Mesendoderm (in vitro differentiated cells): ENCODE results near the gene PLXNA1.

Experiments
- DNase-seq: peaks from one replicate; pipeline ENCODE4 v3.0.0; 2013
- H2AK5ac ChIP-seq: 2 replicates; pipeline ENCODE4 v1.6.1; 2013; ENCODE audit warnings: low read length, inconsistent platforms
- H2BK120ac ChIP-seq: 2 replicates; pipeline ENCODE4 v1.6.1; 2013; ENCODE audit warnings: low read depth, mild to moderate bottlenecking, low read length, moderate library complexity, mixed read lengths
- H2BK15ac ChIP-seq: replicated peaks from 2 replicates; pipeline ENCODE4 v1.6.1; 2013; ENCODE audit warnings: low read depth, mild to moderate bottlenecking, moderate library complexity
- H2BK5ac ChIP-seq: 2 replicates; pipeline ENCODE4 v1.6.1; 2013; ENCODE audit warnings: low read length, inconsistent platforms
- H3K18ac ChIP-seq: 2 replicates; pipeline ENCODE4 v1.6.1; 2013; ENCODE audit warnings: mild to moderate bottlenecking, low read length, mixed read lengths
- H3K23ac ChIP-seq: one replicate; pipeline ENCODE4 v1.6.1; 2013; ENCODE audit warnings: low read length
- H3K27ac ChIP-seq: 2 replicates; pipeline ENCODE4 v1.5.1; 2013; ENCODE audit warnings: low read depth, mild to moderate bottlenecking, inconsistent platforms, low read length, moderate library complexity
- H3K27me3 ChIP-seq: 2 replicates; pipeline ENCODE4 v1.6.1; 2013; ENCODE audit warnings: low read length, control low read depth, mild to moderate bottlenecking, inconsistent platforms; ENCODE audit not compliant: insufficient read depth, poor library complexity
- H3K36me3 ChIP-seq: 2 replicates; pipeline ENCODE4 v1.6.1; 2013; ENCODE audit warnings: low read length, inconsistent platforms; ENCODE audit not compliant: control insufficient read depth, insufficient read depth
- H3K4ac ChIP-seq: one replicate; pipeline ENCODE4 v1.6.1; 2013; ENCODE audit warnings: low read depth, mild to moderate bottlenecking, low read length, moderate library complexity
- H3K4me1 ChIP-seq: 2 replicates; pipeline ENCODE4 v1.6.1; 2013; ENCODE audit warnings: low read depth, low read length, inconsistent platforms; ENCODE audit not compliant: control insufficient read depth
- H3K4me2 ChIP-seq: 2 replicates; pipeline ENCODE4 v1.6.1; 2013; ENCODE audit warnings: low read length
- H3K4me3 ChIP-seq: 2 replicates; pipeline ENCODE4 v1.5.1; 2013; ENCODE audit warnings: mild to moderate bottlenecking, low read length
- H3K56ac ChIP-seq: one replicate; pipeline ENCODE4 v1.6.1; 2013; ENCODE audit warnings: low read length
- H3K79me1 ChIP-seq: 2 replicates; pipeline ENCODE4 v1.6.1; 2013; ENCODE audit warnings: low read length, inconsistent platforms
- H3K79me2 ChIP-seq: 2 replicates; pipeline ENCODE4 v1.6.1; 2013; ENCODE audit warnings: mild to moderate bottlenecking, low read length; ENCODE audit not compliant: control insufficient read depth, insufficient read depth
- H3K9ac ChIP-seq: 2 replicates; pipeline ENCODE4 v1.6.1; 2013; ENCODE audit warnings: low read length, inconsistent platforms
- H4K5ac ChIP-seq: one replicate; pipeline ENCODE4 v1.6.1; 2013; ENCODE audit warnings: low read length
- H4K8ac ChIP-seq: one replicate; pipeline ENCODE4 v1.6.1; 2013; ENCODE audit warnings: low read depth, mild to moderate bottlenecking, control low read depth, low read length, moderate library complexity
- WGBS: extraction: QIAGEN DNeasy Blood & Tissue Kit; methylation state at CpG from one replicate; pipeline ENCODE4 v1.1.7; 2013; ENCODE audit warnings: low lambda C conversion rate, missing lambda C conversion rate; ENCODE audit not compliant: insufficient coverage; ENCODE audit errors: extremely low coverage; 5-methylcytosine and 5-hydroxymethylcytosine counted together

Gene PLXNA1

DNA sequence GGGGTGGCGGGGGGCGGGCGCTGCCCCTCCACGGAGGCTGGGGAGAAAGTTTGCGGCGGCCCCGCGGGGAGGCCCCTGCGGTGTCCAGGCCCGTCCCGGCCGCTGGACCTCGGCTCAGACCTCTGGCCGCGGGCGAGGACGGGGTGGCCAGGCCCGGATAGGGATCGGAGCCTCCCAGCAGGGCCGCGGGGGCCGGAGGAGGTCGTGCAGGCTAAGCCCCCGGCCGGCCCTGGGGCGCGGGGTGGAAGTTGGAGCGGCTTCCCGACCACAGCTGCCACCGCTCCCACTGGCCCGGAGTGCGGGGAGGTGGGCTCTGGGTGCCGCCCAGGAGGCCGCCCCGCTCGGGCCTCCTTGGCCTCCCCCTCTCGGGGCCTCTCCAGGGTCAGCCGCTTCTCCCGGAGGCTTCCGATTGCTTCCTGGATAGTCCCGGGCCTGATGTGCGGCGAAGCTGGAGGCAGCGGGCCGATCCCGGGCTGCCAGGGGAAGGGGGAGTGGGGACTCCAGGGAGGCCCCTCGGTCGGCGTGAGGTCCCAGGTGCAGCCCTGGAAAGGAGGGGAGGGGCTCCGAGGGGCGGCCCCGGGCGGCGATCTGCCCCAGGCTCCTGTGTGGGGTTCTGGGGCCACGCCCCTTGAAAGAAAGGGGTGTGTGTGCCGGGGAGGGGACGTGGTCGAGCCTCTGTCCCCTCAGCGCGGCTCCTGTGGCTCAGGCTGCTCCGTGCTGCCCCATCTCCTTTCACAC, 907 bp downstream of the PLXNA1 start:
- H3K27me3 ChIP-seq = no peaks in the 10 kb centered on the region
- H3K79me2 ChIP-seq = peaks cover 42% of the 10 kb centered on the region
- no peak overlapping the region for H3K27ac ChIP-seq
- H3K79me1 ChIP-seq = peaks cover 27% of the 10 kb centered on the region
- H3K4ac ChIP-seq = peak overlapping the region; percentile 48
- peak overlapping the region; percentile 88 for H3K56ac ChIP-seq
- no peak overlapping the region for H4K8ac ChIP-seq
- H2AK5ac ChIP-seq = no peak overlapping the region
- peak overlapping the region; percentile 88 for H3K9ac ChIP-seq
- peak overlapping the region; percentile 82 for H3K18ac ChIP-seq
- H4K5ac ChIP-seq = no peak overlapping the region
- peak overlapping the region; percentile 71 for H3K4me2 ChIP-seq
- peaks cover 1% of the 10 kb centered on the region for H3K36me3 ChIP-seq
- no peak overlapping the region for H2BK120ac ChIP-seq
- no peak overlapping the region for H2BK5ac ChIP-seq
- no peak overlapping the region for H2BK15ac ChIP-seq
- peak overlapping the region; percentile 89 for H3K23ac ChIP-seq
- peak overlapping the region; percentile 50 for H3K4me3 ChIP-seq
- H3K4me1 ChIP-seq = no peaks in the 10 kb centered on the region
- DNase-seq = peak; percentile 60
- no CpG with 5 or more reads among the region's 61 CpGs for WGBS

DNA sequence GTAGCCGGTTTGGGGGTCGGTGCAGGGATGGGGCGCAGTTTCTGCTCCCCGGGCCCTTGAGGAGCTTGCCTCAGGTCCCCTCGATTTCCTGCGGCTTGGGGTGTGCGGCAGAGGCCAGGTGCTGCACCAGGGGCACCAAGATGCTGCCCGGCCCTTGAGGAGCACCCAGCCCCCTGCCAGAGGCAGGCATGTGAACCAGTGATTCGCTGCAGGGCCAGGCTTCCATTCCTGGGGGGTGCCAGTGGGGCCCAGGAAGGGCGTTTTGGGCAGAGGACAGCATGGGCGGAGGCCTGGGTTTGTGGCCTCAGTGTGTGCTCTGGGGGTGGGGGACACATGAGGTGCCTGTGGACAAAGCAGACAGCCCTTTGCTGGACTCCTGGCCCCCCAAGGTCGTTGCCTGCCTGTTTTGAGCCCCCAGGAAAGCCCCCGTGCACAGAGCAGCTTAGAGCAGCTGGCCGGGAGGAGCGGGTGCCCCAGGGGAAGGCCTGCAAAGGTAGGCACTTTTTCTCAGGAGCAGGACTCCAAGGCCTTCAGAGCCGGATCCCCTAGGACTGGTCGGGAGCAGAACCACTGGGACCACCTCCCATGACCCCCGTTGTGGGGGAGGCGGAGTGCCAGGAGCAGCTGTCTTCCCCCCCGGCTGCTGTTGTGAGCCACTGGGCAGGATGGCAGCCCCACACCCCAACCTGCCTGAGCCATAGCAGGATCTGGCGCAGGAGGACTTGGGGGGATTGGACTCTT, 1.6 kb downstream of the PLXNA1 start:
- Histone ChIP-seq H3K23ac (no peak overlapping the region), H3K79me2 (peaks cover 45% of the 10 kb centered on the region), H3K18ac (no peak overlapping the region), H3K79me1 (peaks cover 32% of the 10 kb centered on the region), H3K27ac (no peak overlapping the region), H3K9ac (peak overlapping the region; percentile 88), H3K27me3 (no peaks in the 10 kb centered on the region), H4K5ac (no peak overlapping the region), H3K36me3 (peaks cover 7% of the 10 kb centered on the region), H2BK5ac (no peak overlapping the region), H3K4me2 (peak overlapping the region; percentile 71), H3K56ac (peak overlapping the region; percentile 88), H2BK120ac (no peak overlapping the region), H3K4ac (no peak overlapping the region), H3K4me3 (peak overlapping the region; percentile 50), H2AK5ac (no peak overlapping the region), H2BK15ac (no peak overlapping the region), H4K8ac (no peak overlapping the region), H3K4me1 (no peaks in the 10 kb centered on the region)
- WGBS = no CpG with 5 or more reads among the region's 21 CpGs
- no peak for DNase-seq

DNA sequence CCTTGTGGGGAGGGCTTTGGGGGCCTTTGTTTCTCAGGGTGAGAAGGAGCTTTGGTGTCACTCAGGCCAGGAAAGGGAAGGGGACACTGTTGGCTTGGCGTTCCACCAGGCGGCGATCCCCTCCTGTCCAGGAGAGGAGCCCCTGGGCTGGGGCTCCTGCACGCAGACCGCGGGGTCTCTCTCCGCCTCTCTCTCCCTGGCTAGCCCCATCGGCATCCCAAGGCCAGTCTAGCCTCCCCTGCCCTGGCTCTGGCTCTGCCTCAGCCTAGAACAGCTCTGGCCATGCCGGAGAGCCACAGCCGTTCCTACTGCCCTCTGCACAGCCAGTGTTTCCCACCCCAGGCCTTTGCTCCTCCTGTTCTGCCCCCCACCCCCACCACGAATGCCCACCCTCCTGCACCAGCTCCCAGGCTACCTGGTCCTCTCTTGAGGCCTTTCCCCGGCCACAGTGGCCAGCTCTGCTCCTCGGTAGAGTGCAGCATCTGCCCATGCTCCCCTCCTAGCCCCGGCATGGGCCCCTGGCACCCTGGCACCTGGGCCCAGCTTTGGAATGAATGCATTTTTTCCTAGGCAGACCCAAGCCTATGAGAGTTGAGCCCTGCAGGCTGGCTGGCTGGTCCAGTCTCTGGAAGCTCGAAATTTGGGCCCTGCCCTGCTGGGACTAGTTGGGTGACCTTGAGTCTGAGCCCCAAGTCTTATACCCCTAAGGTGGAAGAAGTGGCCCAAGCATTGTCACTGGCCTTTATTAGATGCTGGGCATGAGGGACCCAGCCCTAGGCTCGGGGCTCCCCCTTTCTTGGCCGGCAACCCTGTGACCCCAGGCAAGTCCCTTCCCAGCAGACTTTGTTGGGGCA, 2.4 kb downstream of the PLXNA1 start:
- no peak overlapping the region for H2AK5ac ChIP-seq
- H3K27me3 ChIP-seq = no peaks in the 10 kb centered on the region
- H3K4me2 ChIP-seq = no peak overlapping the region
- H4K8ac ChIP-seq = no peak overlapping the region
- H3K4me1 ChIP-seq = no peaks in the 10 kb centered on the region
- WGBS = no CpG with 5 or more reads among the region's 17 CpGs
- H3K9ac ChIP-seq = peak overlapping the region; percentile 88
- peaks cover 51% of the 10 kb centered on the region for H3K79me2 ChIP-seq
- no peak overlapping the region for H2BK15ac ChIP-seq
- no peak overlapping the region for H3K27ac ChIP-seq
- H2BK5ac ChIP-seq = no peak overlapping the region
- no peak overlapping the region for H2BK120ac ChIP-seq
- peaks cover 34% of the 10 kb centered on the region for H3K79me1 ChIP-seq
- no peak overlapping the region for H3K56ac ChIP-seq
- no peak for DNase-seq
- H4K5ac ChIP-seq = no peak overlapping the region
- no peak overlapping the region for H3K23ac ChIP-seq
- H3K18ac ChIP-seq = no peak overlapping the region
- peaks cover 8% of the 10 kb centered on the region for H3K36me3 ChIP-seq
- no peak overlapping the region for H3K4ac ChIP-seq
- H3K4me3 ChIP-seq = no peak overlapping the region

DNA sequence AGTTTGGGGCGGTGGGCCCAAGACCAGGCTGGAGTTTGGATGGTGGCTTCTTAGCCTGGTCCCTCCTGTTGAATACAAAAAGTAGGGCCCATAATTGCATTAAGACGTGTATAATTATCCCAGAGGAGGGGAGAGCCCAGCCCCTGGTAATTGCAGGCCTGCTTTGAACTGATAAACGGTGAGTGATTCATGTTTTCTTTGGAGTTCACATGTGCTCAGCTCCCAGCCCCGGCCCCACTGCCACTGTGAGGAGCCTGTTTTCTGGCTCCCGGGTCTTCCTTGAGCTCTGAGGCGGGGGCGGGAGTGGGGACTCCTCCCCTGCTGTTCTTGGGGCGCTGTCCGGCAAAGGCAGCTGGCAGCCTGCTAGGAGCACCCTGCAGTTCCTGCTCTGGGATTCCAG, 3.1 kb downstream of the PLXNA1 start:
- Histone ChIP-seq H3K23ac (no peak overlapping the region), H3K79me1 (peaks cover 35% of the 10 kb centered on the region), H3K79me2 (peaks cover 51% of the 10 kb centered on the region), H3K4me3 (no peak overlapping the region), H3K4me2 (no peak overlapping the region), H3K4me1 (no peaks in the 10 kb centered on the region), H3K27me3 (no peaks in the 10 kb centered on the region), H2BK5ac (no peak overlapping the region), H2BK120ac (no peak overlapping the region), H3K56ac (no peak overlapping the region), H3K9ac (no peak overlapping the region), H3K36me3 (peaks cover 8% of the 10 kb centered on the region), H4K5ac (no peak overlapping the region), H4K8ac (no peak overlapping the region), H3K27ac (no peak overlapping the region), H3K18ac (no peak overlapping the region), H3K4ac (no peak overlapping the region), H2AK5ac (no peak overlapping the region), H2BK15ac (no peak overlapping the region)
- DNase-seq = no peak
- WGBS = no CpG with 5 or more reads among the region's 9 CpGs

DNA sequence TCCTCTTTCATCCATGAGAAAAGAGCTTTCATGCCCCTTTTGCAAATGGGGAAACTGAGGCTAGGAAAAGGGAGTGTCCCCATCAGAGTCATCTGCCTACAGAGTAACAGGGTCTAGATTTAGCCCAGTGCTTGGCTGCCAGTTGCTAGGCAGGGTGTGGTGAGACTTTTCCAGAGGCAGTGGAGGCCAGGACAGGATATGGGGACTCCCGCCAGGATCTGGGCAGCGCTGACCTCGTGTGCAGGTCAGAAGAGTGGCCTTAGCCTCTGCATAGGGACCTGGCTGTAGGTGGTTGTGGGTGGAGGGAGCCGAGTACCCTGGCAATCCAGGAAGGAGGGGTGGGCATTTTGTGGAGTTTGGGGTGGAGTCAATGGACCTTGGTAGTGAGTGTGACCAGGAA, 4.2 kb downstream of the PLXNA1 start:
- Histone ChIP-seq H3K9ac (no peak overlapping the region), H3K56ac (no peak overlapping the region), H4K5ac (no peak overlapping the region), H2BK15ac (no peak overlapping the region), H2AK5ac (no peak overlapping the region), H3K4ac (no peak overlapping the region), H3K79me2 (peaks cover 54% of the 10 kb centered on the region), H2BK120ac (no peak overlapping the region), H3K27ac (no peak overlapping the region), H3K79me1 (peaks cover 37% of the 10 kb centered on the region), H3K36me3 (peaks cover 8% of the 10 kb centered on the region), H3K18ac (no peak overlapping the region), H3K4me3 (no peak overlapping the region), H4K8ac (no peak overlapping the region), H3K27me3 (no peaks in the 10 kb centered on the region), H2BK5ac (no peak overlapping the region), H3K4me2 (no peak overlapping the region), H3K4me1 (no peaks in the 10 kb centered on the region), H3K23ac (no peak overlapping the region)
- DNase-seq = no peak
- no CpG with 5 or more reads among the region's 4 CpGs for WGBS
